ENCODE measurements around the gene MARVELD1.

Gene MARVELD1

GRCh38 chr10:97766996-97767924 is 53.7 kb downstream of the MARVELD1 start:
- no peak overlapping the region for H2AFZ ChIP-seq (ENCODE audit: insufficient read depth, low read length, poor library complexity)

More at GRCh38 chr10:97766996-97767924, 53.7 kb downstream of the MARVELD1 start:
- no peak overlapping the region for H2AK5ac ChIP-seq (ENCODE audit: low read length)
- H3K4me2 ChIP-seq (ENCODE audit: low read length), result no peak overlapping the region
- H4K91ac ChIP-seq (ENCODE audit: low read depth, low read length), result no peak overlapping the region
- H2BK120ac ChIP-seq (ENCODE audit: insufficient read depth, low read length, poor library complexity), result no peak overlapping the region
- H3K9ac ChIP-seq (ENCODE audit: low read length), result no peak overlapping the region
- no peak overlapping the region for H3K27ac ChIP-seq (ENCODE audit: low read depth, low read length)
- H4K8ac ChIP-seq (ENCODE audit: low read depth, low read length), result no peak overlapping the region
- WGBS (ENCODE audit: extremely low coverage, insufficient coverage, insufficient read length), result no CpG with 5 or more reads among the region's 22 CpGs
- no peak overlapping the region for H3K14ac ChIP-seq (ENCODE audit: low read length)
- H3K4me3 ChIP-seq (ENCODE audit: low read depth, low read length), result no peak overlapping the region
- H3K4me1 ChIP-seq (ENCODE audit: control insufficient read depth in 1 of 2, insufficient read depth in 2 of 2, low read length in 2 of 2), result peaks cover 2 to 8% of the 10 kb centered on the region in 2 experiments
- peaks cover 29% of the 10 kb centered on the region for H3K27me3 ChIP-seq (ENCODE audit: insufficient read depth, low read length)
- no peak overlapping the region for H3K4ac ChIP-seq (ENCODE audit: low read depth, low read length)
- H3K18ac ChIP-seq (ENCODE audit: low read length), result no peak overlapping the region
- H2BK12ac ChIP-seq (ENCODE audit: low read length), result no peak overlapping the region
- no peak overlapping the region for H3K23ac ChIP-seq (ENCODE audit: low read length)
- no peak overlapping the region for H4K12ac ChIP-seq (ENCODE audit: low read depth, low read length)
- DNase-seq, result no peak
- no peak overlapping the region for H2BK5ac ChIP-seq (ENCODE audit: low read depth, low read length, poor library complexity)
- H3K79me2 ChIP-seq (ENCODE audit: control insufficient read depth, insufficient read depth, low read length, poor library complexity), result no peaks in the 10 kb centered on the region
- H3K9me3 ChIP-seq (ENCODE audit: insufficient read depth, low read depth, low read length), result peaks cover 6% of the 10 kb centered on the region
- H3K36me3 ChIP-seq (ENCODE audit: control insufficient read depth in 1 of 2, insufficient read depth in 2 of 2, low read length in 2 of 2), result peaks cover 5 to 11% of the 10 kb centered on the region in 2 experiments
- H3K79me1 ChIP-seq (ENCODE audit: low read length), result no peaks in the 10 kb centered on the region

Data from trophoblast cell (in vitro differentiated cells and primary cell).